WI38 (cell line): ENCODE data around the gene PGF.

Experiments
- H3K4me3 ChIP-seq: 2 replicates; pipeline ENCODE4 v1.5.1; 2011; ENCODE audit warnings: low read depth, mild to moderate bottlenecking, control low read depth, low read length
- TF ChIP-seq, protein P1 (sequence below): IDR thresholded peaks from 2 replicates; pipeline ENCODE4 v1.5.1; 2012; ENCODE audit warnings: low read depth, mild to moderate bottlenecking, control low read depth, low read length

The PGF gene

DNA sequence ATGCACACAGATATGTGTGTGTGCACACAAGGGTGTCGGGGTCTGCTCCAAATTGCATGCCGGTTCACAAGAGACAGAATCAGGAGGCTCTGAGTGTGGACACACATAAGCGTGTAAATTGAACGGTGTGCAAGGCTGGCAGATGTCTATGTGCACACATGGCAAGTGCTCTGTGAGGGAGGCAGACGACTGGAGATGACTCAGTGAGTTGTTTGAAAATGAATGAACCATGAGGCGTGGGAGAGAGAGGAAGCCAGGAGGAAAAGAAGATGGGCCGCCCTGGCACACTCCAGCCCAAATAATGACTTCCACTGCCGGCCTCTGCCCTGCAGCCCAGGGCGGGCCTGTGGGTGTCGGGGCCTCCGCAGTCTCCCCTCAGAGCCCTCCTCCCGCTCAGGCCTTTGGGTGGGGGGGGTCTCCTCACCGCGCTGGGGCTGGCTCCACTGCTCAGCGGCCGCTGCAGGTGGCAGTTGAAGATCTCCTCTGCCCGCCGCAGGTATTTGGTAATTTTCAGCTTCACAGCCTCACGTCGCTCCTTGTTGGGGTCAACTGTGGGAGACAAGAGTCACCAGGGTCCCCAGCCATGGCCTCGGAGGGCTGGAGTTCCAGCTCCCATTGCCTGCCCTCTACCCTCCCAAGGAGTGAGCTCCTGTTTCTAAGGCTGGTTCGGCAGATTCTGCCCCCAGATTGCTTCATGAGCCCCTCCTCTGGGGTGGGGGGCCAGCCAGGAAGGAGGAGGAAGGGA is 35.8 kb downstream of the PGF start:
- TF ChIP-seq, protein P1, sequence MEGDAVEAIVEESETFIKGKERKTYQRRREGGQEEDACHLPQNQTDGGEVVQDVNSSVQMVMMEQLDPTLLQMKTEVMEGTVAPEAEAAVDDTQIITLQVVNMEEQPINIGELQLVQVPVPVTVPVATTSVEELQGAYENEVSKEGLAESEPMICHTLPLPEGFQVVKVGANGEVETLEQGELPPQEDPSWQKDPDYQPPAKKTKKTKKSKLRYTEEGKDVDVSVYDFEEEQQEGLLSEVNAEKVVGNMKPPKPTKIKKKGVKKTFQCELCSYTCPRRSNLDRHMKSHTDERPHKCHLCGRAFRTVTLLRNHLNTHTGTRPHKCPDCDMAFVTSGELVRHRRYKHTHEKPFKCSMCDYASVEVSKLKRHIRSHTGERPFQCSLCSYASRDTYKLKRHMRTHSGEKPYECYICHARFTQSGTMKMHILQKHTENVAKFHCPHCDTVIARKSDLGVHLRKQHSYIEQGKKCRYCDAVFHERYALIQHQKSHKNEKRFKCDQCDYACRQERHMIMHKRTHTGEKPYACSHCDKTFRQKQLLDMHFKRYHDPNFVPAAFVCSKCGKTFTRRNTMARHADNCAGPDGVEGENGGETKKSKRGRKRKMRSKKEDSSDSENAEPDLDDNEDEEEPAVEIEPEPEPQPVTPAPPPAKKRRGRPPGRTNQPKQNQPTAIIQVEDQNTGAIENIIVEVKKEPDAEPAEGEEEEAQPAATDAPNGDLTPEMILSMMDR: no peak
- H3K4me3 ChIP-seq: no peak overlapping the region

DNA sequence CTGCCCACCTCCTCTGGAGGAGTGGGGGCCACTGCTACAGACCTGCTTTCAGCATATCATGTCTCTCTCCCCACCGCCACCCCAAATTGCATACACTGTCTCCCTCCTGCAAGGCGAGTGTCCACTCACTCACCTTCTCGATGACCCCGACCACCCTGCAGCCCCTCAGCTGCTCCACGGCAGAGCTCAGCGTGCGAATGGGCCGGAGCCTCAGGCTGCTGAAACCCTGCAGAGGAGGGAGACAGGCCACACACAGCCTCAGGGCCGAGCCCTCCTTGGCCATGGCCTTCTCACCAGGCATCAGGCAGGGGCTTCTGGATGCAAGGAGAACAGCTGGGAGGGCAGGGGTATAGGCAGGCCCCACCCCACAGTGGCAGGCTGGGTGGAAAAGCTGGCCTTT is 37.0 kb downstream of the PGF start:
- no peak overlapping the region for H3K4me3 ChIP-seq
- TF ChIP-seq, protein P1: no peak

DNA sequence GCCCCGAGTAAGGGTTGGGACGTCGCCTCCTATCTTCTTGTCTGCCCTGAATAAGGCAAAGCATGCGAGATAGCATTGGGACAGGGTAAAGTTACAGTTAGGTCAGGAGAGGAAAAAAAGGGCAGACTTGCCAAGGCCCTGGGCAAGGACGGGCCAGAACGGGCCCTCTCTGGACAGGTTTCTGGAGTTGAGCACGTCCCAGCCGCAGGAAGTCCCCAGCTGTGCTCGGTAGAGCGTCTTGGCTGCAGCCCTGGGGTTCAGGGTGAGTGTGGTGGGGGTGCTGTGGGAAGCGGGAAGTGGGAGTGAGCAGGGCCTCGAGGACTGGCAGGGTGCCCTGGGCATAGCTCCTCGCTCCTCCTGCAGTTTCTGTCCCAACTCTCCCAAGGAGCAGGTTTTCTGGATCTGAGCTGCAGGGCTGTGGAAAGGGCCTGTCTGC is 37.7 kb downstream of the PGF start:
- TF ChIP-seq, protein P1: no peak
- no peak overlapping the region for H3K4me3 ChIP-seq

DNA sequence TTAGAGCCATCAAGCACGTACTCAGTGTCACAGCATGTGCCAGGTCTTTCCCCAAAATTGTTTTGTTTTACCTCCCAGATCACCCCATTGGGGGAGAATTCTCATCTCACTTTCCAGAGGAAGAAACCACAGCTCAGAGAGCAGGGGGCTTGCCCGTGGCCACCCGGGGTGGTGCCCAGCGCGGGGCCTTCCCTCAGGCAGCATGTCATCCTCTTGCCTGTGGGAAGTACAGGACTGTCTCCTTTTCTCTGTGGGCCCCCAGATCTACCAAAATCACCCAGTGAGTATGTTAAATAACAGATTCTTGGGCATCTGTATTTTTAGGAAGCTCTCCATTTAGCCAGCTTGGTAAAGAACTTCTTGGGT is 38.2 kb downstream of the PGF start:
- TF ChIP-seq, protein P1: no peak

DNA sequence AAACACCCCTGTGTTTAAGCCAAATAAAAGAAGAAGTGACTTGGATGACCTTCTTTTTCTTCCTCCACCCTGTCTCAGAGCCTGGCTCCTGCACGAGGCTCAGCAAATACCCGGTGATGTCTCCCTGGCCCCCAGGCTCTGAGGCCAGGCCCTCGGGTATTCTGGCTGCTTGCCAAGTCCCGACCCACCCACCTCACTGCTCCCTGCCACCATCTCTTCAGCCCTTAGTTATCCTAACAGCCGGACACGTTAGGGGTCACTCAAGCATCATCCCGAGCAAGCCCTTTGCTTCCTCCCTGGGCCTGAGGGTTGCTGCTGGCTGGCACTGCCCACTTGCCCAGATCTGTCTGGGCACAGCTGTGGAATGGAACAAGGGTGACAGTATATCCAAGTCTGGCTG is 39.6 kb downstream of the PGF start:
- TF ChIP-seq, protein P1: no peak
- H3K4me3 ChIP-seq: no peak overlapping the region

More for the DNA sequence above, 38.2 kb downstream of the PGF start:
- no peak overlapping the region for H3K4me3 ChIP-seq

DNA sequence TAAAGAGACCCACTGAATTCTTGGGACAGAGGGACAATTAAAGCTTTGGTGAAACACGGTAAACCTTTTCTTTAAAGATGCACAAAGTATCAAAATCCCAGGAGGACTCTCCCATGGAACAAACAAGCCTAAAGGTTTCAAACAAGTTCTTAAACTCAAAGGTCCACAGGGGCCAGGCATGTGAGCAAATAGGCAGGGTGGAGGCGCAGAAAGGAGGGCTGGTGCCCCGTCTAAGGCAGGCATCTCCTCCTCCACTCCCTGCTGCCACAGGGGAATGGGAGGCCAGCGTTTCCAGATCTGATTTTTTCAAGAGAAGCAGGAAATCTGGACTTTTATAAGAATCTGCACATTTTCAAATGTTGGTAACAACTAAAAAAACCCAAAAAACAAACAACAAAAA is 40.0 kb downstream of the PGF start:
- no peak overlapping the region for H3K4me3 ChIP-seq
- TF ChIP-seq, protein P1: no peak

DNA sequence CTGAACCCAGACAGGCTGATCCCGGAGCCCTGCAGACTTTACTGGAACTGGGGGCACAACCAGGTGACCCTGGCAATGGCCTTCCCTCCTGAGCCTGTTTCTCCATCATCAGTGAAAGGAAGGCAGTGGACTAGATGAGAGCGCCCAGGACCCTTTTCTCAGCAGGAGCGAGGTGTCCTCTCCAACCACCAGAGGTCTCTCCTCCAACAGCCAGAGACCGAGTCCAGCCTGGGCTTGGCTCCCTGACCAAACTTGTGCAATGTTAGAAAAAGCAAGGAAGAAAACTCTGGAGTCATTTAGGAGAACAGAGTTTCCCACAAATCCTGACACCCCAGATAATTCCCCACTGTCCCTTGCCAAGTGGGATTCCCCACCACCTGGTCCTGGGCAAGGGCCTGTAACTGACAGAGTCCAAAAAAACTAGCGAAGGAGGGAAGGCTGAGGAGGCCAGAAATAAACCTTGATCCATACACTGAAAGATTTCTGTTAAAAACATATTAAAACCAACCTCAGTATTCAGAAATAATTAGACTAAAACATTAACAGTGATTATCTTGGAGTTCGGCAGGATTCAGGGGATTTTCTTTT is 41.3 kb downstream of the PGF start:
- TF ChIP-seq, protein P1: peak; percentile 75
- no peak overlapping the region for H3K4me3 ChIP-seq
